GM03348 (cell line): ENCODE data around the gene INSRR.

Experiments used
- DNase-seq: peaks from one replicate; pipeline ENCODE4 v3.0.0; 2012; ENCODE audit warnings: low spot score

The INSRR gene

DNA sequence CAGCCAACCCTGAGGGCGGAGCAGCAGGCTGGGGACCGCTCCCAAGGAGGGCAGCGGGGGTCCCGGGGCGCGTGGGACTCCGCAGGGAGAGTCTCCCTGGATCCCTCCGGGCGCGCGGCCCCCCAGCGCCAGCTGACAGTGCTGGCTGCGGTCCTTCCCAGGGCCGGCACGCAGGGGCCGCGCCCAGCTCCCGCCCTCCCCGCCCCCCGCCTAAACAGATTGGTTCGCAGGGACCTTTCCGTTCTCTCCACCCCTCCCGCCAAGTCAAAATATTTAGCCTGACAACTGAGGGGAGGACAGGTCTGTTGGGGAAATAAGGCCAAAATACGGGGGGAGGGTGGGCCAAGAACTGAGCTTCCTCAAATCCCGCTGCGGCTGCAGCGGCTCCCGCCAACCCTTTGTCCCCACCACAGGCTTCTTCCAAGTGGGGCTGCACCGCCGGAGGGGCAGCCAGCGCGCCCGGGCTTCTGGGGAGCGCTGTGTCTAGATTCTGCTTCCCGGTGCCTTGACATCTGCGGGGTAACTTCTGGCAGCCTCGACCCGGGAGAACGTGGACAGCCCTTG lies at the start of gene INSRR:
INSRR (minus strand) TSS at position 159 of the 564 bp plus-strand sequence. CDS start 496 bp downstream, outside the sequence.
- peak; percentile 64 for DNase-seq

DNA sequence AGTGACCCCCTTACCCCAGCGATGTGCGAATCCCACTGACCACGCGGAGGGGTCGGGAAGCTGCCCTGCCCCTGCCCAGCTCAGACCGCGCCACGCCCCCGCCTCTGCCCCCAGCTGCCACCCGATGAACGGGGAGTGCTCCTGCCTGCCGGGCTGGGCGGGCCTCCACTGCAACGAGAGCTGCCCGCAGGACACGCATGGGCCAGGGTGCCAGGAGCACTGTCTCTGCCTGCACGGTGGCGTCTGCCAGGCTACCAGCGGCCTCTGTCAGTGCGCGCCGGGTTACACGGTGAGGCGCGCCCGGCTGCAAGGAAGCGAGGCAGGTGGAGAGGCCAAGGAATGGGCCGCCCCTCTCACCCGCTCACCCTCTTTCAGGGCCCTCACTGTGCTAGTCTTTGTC lies 49.6 kb upstream of the INSRR start:
- no peak for DNase-seq

DNA sequence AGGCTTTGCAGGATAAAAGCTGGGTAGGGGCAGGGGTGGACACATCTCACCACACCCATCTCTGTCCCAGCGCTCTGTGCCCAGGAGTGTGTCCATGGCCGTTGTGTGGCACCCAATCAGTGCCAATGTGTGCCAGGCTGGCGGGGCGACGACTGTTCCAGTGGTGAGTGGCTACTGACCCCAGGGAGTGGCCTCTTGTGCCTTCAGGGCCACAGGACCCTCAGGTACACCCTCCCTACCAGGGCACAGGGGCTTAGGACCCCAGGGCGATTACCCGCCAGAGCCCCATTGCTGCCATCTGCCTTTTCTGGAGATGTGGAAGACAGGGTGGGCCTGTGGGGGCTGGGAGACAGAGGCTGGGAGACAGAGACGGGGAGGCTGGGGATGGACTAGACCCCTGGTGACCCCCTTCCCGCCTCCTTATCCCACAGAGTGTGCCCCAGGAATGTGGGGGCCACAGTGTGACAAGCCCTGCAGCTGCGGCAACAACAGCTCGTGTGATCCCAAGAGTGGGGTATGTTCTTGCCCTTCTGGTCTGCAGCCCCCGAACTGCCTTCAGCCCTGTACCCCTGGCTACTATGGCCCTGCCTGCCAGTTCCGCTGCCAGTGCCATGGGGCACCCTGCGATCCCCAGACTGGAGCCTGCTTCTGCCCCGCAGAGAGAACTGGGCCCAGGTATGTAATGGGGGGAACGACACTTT lies 47.4 kb upstream of the INSRR start:
- DNase-seq, result no peak

DNA sequence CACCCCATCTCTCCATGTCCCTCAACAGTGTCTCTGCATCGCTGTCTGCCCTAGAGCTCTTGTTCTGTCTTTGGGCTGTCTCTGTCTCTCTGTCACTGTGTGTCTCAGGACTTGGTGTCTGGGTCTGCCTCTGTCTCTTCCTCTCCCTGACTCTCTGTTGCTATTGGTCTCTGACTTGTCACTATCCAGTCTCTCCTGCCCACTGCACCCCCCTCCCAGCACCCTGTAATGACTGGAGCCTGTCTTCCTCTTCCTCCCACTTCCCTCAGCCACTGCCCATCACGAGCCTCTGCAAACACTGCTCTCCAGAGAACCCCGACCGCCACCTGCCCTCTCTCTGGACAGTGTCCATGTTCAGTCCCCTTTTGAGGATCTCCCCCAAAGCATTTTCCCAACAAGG lies 46.7 kb upstream of the INSRR start:
- DNase-seq, result no peak

DNA sequence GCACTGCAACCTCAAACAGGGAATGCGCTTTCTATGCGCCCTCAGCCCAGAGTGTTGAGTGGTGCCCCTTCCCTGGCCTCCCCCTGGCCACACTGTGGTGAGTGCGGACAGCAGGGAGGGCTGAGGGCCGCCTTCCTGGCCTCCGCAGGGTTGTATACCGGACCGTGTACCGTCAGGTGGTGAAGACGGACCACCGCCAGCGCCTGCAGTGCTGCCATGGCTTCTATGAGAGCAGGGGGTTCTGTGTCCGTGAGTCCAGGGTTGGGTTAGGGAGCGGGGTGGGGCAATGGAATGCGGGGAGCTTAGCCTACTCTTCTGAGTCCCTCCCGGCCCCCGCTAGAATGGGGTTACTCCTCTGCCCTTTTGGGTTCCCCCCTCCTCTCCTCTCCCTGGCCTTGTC lies 46.3 kb upstream of the INSRR start:
- no peak for DNase-seq

DNA sequence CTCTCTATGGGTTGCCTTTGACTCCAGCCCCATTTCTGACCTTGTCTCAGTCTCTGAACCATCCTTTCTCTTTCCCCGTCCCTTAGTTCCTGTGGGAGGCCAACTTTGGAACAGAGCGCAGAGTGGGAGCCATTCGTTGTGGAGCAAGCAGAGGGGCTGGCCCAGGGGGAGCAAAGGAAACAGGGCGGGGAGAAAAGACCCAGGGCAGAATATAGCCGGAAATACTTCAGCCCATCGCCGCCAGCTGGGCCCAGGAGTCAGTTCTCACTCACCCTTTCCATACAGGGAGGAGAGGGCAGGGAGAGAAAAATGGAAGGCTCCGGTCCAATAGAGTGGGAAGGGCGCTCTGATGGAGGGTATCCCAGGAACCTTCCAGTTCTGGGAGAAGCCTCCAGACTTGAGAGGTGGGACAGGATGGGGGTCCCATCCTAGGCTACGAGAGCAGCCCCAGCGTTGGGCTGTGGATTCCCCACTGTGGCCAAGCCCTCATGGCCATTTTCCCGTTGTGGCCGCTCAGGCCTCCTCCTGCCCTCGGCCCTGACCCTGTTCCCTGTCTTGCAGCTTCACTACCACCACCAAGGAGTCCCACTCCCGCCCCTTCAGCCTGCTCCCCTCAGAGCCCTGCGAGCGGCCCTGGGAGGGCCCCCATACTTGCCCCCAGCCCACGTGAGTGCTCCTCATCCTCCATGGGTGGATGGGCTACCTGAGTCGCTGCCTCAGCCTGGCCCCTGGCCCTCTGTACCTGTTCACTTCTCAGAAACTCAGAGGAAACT lies 45.5 kb upstream of the INSRR start:
- no peak for DNase-seq

DNA sequence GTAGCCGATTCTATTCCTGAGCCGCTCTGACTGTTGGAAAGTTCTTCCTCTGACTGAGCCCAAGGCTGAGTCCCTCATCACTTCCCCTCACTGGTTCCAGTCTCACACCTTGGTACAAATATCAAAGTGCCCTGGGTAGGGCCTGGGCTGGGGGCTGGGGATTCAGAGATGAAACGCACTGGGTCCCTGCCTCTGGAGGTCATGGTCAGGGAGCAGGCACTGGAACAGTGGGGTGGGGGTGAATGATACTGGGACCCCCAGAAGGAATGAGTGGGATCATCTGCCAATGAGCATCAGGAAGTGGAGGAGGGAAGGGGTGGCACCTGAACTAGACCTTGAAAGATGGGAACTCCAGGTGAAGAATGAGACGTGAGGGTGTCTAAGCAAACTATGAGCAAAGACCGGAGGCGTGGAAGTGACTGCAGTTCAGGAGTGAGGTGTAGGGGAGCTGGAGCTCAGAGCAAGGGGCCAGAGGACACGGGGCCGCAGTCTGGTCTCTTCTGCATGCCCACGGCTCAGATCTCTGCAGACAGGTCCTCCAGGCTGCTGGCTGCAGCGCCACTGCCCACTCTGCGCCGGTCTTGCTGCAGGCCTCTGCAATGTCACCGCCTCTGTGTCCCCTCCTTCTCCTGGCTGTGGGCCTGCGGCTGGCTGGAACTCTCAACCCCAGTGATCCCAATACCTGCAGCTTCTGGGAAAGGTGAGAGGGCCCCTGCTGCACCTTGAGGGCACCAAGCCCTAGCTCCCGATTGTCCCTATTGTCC lies 44.6 kb upstream of the INSRR start:
- no peak for DNase-seq

DNA sequence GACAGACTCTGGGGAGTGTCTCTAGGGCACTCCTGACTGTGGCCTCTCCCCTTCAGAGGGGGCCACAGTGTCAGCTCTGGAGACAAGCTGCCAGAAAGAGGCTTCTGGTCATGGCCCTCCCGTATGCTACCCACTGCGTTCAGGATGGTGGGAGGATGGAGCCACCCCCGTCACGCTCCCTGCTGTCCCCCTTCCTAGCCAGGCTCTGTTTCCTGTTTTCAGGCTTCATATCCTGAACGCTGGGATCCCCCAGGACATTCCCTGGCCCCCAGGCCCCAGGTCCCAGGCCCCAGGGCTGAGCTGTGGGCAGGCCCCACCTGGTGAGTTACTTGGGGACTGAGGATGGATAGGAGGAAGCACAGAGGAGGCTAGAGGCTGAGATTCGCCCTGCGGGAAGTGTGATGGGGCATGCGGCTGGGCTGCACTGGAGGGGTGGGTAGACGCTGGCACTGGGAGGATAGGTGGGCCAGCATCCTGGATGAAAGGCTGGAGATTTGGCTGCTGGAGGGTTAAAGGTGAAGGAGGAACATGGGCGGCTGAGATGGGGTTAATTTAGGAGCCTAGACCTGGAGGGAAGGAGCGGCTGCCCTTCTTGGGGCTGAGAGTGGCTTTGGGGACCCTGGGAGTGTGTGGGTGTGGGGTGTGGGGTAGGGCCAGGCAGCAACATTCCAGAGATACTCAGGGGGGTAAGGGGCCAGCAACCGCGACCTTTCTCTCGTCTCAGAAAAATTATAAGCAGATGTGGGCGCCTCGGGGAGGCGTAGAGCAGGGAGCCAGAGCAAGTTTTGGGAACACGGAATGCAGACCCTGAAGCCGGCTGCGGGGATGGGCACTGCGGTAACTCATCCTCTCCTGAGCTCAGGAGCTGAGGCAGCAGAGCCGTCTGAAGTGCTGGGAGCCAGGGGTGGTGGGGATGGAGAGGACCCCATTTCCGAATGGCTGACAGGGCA lies 43.3 kb upstream of the INSRR start:
- DNase-seq, result peak; percentile 58

DNA sequence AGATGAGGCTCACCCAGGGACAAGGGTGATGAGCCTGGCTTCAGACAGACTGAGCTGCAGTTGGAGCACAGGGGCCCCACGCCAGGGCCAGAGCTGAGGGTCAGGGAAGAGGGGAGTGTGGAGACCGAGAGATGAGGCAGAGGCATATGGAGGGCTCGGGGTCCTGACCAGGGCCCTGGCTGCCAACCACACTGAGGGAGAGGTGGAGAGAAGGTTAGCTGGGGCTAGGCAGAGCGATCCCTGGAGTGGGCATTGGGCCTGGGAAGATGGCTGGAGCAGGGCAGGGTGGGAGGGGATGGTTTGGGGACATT lies 42.6 kb upstream of the INSRR start:
- no peak for DNase-seq

DNA sequence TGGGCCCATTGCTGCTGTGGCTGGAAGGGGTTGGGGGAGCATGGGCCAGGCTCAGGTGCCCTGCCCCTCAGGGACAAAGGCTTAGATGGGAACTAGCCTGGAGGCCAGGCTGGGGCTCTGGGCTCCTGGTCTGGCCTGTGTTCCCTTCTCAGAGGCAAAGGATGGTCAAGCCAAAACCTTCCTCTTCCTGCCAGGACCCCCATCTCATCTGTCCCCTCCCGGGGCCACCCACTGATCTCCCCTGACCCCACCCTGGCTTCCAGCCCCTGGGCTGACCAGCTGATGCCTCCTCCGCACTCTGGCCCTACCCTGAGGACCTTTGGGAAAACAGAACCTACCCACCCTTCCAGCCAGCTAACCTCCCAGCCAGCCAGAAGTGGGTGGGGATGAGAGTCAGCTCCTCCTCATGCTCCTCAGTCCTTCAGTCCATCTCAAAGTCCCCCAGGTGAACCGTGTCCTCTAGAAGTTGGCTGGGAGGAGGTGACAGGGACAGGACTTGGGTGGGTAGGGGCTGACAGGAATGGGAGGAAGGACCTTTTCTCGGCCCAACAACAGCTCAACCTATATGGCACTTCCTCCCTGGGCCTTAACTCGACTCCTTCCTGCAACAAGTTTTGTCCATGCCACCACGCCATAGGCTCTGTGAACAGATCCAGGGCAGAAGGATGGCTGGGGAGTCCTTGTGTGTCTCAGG lies 42.1 kb upstream of the INSRR start:
- DNase-seq, result no peak

DNA sequence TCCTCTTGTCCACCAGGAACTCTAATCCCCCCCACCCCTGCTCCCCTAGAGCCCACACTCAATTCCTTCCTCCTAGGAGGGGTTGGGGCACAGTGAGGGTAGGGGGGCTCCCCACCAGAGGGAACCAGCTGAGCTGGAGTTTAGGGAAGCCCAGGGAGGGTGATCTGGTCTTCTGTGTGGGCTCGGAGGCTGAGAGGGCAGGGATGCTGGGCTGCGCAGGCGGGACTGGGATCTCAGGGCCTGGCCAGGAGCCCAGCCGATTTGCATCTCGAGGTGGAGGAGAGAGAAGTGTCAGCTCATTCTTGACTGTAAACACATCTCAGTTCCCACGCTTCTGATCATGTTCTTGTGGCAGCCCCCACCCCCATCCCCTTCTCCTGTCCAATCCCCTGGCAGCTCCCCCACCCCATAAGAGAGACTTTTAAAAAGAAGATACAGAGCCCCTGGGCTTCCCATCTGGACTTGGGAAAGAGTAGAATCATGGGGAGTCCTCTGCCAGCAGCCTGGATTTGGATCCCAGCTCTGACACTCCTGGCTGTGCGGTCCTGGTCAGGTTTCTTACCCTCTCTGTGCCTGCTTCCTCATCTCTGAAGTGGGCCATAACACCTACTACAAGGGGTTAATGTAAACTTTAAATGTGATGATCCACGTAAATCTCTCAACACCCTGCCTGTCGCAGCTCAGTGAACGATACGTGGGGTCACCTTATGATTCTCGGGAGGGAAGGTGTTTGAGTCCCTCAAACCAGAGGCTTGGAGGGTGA lies 41.2 kb upstream of the INSRR start:
- DNase-seq, result peak; percentile 43

DNA sequence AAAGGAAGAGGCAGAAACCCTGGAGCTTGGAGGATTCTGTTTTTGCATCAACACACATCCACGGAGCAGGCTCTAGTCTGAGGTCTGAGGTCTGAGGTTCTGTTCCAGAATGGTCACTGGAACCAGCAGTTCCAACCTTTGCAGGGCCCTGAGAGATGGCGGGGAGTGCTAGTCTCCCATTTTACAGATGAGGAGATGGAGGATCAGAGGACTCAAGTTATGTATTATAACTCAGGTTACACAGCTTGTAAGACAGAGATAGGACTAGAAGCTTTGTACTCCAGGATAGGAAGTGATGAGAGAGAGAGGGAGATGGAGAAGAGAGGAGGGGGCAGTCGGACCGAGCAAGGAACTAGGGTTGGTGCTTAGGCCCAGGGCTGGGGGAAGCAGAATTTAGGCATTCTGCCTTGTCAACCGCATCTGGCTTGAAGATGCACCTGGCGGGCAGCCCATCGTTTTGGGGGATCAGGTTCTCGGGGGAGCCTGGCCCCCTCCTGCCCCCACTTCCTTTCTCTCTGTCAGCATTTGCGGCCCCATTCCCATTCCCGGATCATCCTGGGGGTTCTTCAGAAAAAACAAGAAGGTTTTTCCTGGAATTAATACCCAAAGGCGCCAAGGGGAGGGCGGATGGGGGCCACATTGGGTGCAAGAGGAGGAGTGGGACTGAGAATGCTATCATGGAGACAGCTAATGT lies 40.2 kb upstream of the INSRR start:
- DNase-seq, result no peak

DNA sequence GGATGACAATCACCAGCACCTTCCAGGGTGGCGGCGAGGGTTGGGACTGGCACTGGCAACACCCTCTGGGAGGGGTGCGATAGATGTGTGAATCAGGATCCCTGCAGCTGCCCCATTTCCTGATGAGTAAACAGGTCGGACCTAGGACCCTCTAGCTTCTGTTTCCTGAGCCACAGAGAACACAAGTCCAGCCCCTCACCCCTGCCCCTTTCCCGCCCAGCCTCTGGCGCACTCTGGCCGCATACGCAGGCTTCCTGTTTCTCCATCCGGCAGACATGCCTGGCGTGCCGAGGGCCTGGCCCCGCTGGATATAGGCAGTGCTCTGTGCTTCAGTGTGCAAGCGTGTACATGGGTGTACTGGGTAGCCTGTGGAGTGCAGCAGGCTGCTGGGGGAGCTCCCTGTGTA lies 39.2 kb upstream of the INSRR start:
- DNase-seq, result no peak

DNA sequence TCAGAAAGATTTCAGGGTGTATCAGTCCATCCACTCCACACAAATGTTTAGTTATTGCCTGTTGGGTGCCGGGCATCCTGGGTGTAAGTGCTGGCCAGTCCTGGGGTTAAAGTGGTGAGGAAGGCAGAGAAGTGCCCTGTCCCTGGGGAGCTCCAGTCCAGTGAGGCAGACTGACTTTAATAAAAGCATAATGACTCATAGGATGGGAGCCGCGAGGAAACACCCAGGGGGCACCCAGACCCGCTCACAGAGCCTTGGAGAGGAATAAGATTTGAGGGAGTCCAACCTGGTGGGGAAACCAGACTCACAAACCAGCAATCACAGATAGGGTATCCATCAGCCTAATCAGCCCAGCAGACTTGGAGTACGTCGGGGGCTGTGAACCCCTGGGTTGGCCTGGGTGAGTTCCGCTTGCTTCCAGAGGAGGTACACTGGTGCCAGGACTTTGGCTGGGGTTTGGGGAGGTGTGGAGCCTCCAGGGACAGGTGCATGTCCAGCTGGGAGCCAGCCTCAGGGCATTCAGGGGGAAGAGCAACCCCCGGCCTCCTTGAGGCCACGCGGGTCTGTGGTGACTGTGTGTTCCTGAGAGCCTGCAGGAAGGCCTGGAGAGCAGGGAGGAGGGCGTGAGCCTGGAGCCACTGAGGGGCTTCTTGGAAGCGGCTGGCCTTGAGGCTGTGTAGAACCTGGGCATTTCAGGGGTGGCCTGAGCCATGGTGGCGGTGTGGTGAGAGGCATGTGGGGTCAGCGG lies 38.3 kb upstream of the INSRR start:
- peak; percentile 86 for DNase-seq

DNA sequence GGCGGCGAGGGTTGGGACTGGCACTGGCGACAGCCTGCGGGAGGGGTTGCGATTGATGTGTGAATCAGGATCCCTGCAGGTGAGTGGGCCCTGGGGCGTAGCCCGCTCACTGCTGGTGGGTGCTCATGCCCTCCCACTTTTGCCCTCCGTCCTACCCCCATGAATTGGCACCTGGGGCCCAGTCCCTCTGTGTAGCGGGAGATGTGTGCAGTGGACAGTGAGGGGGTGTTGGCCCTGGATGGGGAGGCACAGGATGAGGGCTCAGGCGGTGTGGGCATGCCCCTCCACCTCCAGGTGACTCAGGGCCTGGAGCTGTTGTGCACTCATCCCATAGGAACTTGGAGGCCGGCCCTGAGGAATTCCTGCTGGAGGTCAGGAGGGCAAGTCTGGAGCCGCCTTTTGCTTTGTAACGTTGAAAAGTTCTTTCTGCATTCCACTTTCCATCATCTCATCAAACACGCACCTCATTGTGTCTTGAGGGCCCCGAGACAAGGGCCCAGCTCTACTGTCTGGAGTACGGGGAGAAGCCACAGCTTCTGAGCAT lies 37.6 kb upstream of the INSRR start:
- DNase-seq, result peak; percentile 95

DNA sequence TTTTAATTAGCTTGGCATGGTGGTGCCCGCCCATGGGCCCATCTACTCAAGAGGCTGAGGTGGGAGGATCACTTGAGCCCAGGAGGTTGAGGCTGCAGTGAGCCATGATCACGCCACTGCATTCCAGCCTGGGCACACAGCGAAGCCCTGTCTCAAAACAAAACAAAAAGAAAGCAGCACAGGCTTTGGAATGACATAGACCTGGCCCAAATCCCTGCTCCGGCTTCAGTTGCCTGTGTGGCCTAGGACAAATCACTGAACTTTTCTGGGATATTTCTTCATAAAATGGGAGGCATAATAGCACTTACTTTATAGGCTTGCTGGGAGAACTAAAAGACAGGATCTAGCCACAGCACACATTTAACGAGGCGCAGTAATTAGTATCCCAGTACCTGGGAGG lies 37.0 kb upstream of the INSRR start:
- no peak for DNase-seq

DNA sequence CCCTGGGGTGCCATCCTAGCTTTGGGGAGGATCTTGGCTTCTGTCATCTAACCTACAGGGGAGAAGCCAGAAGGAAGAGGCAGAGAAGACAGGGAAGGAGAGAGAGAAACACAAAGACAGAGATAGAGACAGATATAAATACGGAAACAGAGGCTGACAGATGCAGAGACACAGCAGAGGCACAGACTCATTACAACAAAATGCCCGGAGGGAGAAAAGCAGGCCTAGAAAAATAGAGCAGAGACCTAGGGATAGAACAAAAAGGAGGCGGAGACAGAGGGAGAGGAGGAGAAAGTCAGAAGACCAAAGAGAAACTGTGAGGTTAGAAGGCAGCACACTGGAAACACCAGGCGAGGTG lies 36.5 kb upstream of the INSRR start:
- no peak for DNase-seq

DNA sequence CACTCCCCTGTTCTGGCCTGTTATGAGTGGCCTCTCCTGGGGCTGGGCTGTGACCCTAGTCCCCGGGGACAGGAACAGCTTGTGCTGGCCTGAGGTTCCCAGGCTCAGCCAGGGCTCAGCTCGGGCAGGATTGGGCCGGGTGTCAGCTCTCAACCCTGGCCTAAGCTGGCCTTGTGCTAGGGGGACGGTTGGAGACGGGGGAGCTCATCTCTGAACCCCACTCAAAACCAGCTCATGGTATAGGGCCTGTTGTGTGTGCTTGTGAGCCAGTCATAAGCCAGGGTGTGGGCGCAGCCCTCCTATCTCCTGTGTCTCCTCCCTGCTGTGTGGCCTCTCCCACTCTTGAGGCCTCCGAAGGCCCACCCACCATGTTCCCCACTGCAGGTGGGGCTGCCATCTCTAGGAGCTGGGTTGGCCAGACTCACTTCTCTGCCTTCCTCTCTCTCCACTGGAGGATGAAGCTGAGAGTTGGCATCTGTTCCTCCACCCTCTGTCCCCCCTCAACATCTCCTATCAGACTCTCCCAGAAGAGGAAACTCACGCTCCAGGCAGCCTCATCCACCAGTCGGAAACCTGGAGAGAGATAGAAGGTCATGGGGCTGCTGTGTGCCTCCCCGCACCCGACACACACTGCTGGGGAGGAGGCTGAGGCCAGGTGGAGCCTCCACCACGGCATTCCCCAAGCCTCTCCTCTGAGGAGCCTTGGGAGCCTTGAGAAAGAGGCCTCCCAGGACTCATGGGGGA lies 36.0 kb upstream of the INSRR start:
- DNase-seq, result no peak
